Hepatocyte (in vitro differentiated cells): Measurements from ENCODE around the gene GRIN2D. TPM values are rescaled to one million over a fixed set of nuclear protein-coding genes. Genes with fewer than 3 reads are reported as not detected.
A peak's percentile ranks its signal among the peaks of the same experiment; 100 is the strongest.

Source experiments
- DNase-seq: peaks from one replicate; pipeline ENCODE4 v3.0.0-alpha.2; 2016; ENCODE audit warnings: low spot score
- H2AFZ ChIP-seq: fragments of 200-600 bp; sonication (generic); 2 replicates; pipeline ENCODE4 v1.6.0; 2016; ENCODE audit warnings: antibody characterized with exemption, mild to moderate bottlenecking
- H3K27ac ChIP-seq: fragments of 200-600 bp; sonication (generic); 2 replicates; pipeline ENCODE4 v1.5.1; 2016; ENCODE audit warnings: mild to moderate bottlenecking
- H3K27me3 ChIP-seq: fragments of 200-600 bp; sonication (generic); 2 replicates; pipeline ENCODE4 v1.6.1; 2016
- H3K36me3 ChIP-seq: fragments of 200-600 bp; sonication (generic); replicated peaks from 2 replicates; pipeline ENCODE4 v1.5.1; 2016; ENCODE audit warnings: low read depth; ENCODE audit not compliant: insufficient read depth
- H3K4me1 ChIP-seq: fragments of 200-600 bp; sonication (generic); 2 replicates; pipeline ENCODE4 v1.5.1; 2016; ENCODE audit warnings: mild to moderate bottlenecking, moderate library complexity; ENCODE audit not compliant: insufficient read depth
- H3K4me2 ChIP-seq: fragments of 200-600 bp; sonication (generic); 2 replicates; pipeline ENCODE4 v1.6.0; 2016
- H3K4me3 ChIP-seq: fragments of 200-600 bp; sonication (generic); 2 replicates; pipeline ENCODE4 v1.5.1; 2016; ENCODE audit warnings: mild to moderate bottlenecking
- H3K79me2 ChIP-seq: fragments of 200-600 bp; sonication (generic); 2 replicates; pipeline ENCODE4 v1.6.0; 2017; ENCODE audit warnings: mild to moderate bottlenecking
- H3K9me2 ChIP-seq: fragments of 200-600 bp; sonication (generic); replicated peaks from 2 replicates; pipeline ENCODE4 v1.6.0; 2017; ENCODE audit warnings: mild to moderate bottlenecking; ENCODE audit not compliant: insufficient read depth
- H3K9me3 ChIP-seq: fragments of 200-600 bp; sonication (generic); 2 replicates; pipeline ENCODE4 v1.5.1; 2016; ENCODE audit warnings: low read depth, mild to moderate bottlenecking
- H4K20me1 ChIP-seq: fragments of 200-600 bp; sonication (generic); 2 replicates; pipeline ENCODE4 v1.6.0; 2016; ENCODE audit warnings: mild to moderate bottlenecking; ENCODE audit not compliant: insufficient read depth, poor library complexity, severe bottlenecking
- EZH2 ChIP-seq: fragments of 200-600 bp; sonication (generic); IDR thresholded peaks from 2 replicates; pipeline ENCODE4 v1.6.1; 2016; ENCODE audit warnings: antibody characterized with exemption, mild to moderate bottlenecking, borderline replicate concordance
- EZH2phosphoT487 ChIP-seq: fragments of 200-600 bp; sonication (generic); IDR thresholded peaks from one replicate; pipeline ENCODE4 v1.6.1; 2018; ENCODE audit warnings: antibody characterized with exemption, mild to moderate bottlenecking, low read depth, moderate library complexity; ENCODE audit not compliant: unreplicated experiment, severe bottlenecking
- WGBS: methylation state at CpG from one replicate; pipeline ENCODE4 v1.1.6; 2016; ENCODE audit warnings: low lambda C conversion rate; ENCODE audit errors: missing lambda C conversion rate; 5-methylcytosine and 5-hydroxymethylcytosine counted together
- polyA plus RNA-seq: library from polyadenylated mRNA; unstranded; fragments of >200 nt; fragmentation: Nextera tagmentation; extraction: Ambion mirVana; gene quantifications from 2 replicates; pipeline ENCODE4 v1.2.1, GENCODE V29; 2016
- total RNA-seq: library from RNA; depleted of rRNA; stranded (reverse); fragments of >200 nt; gene quantifications from 2 replicates; pipeline ENCODE4 v1.2.3, GENCODE V29; 2014
- TF ChIP-seq, protein P1 (sequence below): fragments of 200-600 bp; sonication (generic); IDR thresholded peaks from 2 replicates; pipeline ENCODE4 v1.5.1; 2016; ENCODE audit warnings: antibody characterized with exemption, mild to moderate bottlenecking; ENCODE audit not compliant: poor library complexity

GRIN2D gene
- total and polyA plus RNA-seq, 2 experiments from 2014 or later = 1.00 to 2.1 TPM

DNA sequence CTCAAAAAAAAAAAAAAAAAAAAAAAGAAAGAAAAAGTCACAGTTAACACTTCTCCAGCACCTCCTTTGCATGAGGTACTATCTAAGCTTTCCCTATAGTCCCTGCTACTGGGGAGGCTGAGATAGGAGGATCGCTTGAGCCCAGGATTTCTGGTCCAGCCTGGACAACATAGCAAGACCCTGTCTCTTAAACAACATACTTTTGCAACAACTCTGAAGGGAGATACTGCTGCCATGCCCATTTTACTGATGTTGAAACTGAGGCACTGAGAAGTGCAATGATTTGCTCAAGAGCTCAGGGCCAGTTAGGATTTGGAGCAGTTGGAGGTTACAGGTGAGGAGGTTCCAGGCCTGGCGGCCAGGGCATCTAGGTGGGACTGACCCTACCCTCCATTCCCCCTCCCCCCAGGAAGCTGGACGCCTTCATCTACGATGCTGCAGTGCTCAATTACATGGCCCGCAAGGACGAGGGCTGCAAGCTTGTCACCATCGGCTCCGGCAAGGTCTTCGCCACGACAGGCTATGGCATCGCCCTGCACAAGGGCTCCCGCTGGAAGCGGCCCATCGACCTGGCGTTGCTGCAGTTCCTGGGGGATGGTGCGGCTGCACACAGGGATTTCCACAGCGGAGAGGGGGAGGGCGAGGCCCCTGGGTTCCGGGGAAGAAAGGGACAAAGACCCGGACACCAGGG, 48.0 kb downstream of the GRIN2D start:
- Histone ChIP-seq H4K20me1 (no peaks in the 10 kb centered on the region), H3K4me2 (no peak overlapping the region), H3K4me1 (peaks cover 7% of the 10 kb centered on the region), H3K27ac (no peak overlapping the region), H3K27me3 (peaks cover 7% of the 10 kb centered on the region), H2AFZ (no peak overlapping the region), H3K9me2 (no peaks in the 10 kb centered on the region), H3K79me2 (peaks cover 4% of the 10 kb centered on the region), H3K4me3 (no peak overlapping the region), H3K36me3 (no peaks in the 10 kb centered on the region), H3K9me3 (no peaks in the 10 kb centered on the region)
- WGBS = 92% methylated on average over 19 of the region's 20 CpGs
- TF ChIP-seq EZH2phosphoT487 = no peak
- TF ChIP-seq, protein P1, sequence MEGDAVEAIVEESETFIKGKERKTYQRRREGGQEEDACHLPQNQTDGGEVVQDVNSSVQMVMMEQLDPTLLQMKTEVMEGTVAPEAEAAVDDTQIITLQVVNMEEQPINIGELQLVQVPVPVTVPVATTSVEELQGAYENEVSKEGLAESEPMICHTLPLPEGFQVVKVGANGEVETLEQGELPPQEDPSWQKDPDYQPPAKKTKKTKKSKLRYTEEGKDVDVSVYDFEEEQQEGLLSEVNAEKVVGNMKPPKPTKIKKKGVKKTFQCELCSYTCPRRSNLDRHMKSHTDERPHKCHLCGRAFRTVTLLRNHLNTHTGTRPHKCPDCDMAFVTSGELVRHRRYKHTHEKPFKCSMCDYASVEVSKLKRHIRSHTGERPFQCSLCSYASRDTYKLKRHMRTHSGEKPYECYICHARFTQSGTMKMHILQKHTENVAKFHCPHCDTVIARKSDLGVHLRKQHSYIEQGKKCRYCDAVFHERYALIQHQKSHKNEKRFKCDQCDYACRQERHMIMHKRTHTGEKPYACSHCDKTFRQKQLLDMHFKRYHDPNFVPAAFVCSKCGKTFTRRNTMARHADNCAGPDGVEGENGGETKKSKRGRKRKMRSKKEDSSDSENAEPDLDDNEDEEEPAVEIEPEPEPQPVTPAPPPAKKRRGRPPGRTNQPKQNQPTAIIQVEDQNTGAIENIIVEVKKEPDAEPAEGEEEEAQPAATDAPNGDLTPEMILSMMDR = no peak
- TF ChIP-seq EZH2 = no peak
- DNase-seq = no peak

DNA sequence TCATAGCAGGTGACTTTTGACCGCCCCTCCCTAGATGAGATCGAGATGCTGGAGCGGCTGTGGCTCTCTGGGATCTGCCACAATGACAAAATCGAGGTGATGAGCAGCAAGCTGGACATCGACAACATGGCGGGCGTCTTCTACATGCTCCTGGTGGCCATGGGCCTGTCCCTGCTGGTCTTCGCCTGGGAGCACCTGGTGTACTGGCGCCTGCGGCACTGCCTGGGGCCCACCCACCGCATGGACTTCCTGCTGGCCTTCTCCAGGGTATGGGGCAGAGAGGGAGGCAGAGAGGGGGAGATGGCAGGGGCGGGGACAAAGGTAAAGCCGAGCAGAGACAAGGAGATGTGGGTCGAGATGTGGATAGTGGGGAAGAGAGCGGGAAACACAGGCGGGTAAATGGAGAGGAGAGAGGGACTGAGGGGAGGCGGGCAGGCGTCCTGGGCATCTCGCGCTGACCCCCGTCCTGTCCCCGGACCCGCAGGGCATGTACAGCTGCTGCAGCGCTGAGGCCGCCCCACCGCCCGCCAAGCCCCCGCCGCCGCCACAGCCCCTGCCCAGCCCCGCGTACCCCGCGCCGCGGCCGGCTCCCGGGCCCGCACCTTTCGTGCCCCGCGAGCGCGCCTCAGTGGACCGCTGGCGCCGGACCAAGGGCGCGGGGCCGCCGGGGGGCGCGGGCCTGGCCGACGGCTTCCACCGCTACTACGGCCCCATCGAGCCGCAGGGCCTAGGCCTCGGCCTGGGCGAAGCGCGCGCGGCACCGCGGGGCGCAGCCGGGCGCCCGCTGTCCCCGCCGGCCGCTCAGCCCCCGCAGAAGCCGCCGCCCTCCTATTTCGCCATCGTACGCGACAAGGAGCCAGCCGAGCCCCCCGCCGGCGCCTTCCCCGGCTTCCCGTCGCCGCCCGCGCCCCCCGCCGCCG, 48.9 kb downstream of the GRIN2D start:
- Histone ChIP-seq H3K27ac (no peak overlapping the region), H3K4me2 (no peak overlapping the region), H3K9me3 (no peaks in the 10 kb centered on the region), H3K27me3 (peaks cover 7% of the 10 kb centered on the region), H4K20me1 (no peaks in the 10 kb centered on the region), H2AFZ (no peak overlapping the region), H3K9me2 (no peaks in the 10 kb centered on the region), H3K79me2 (peaks cover 9% of the 10 kb centered on the region), H3K4me3 (no peak overlapping the region), H3K4me1 (peaks cover 7% of the 10 kb centered on the region), H3K36me3 (no peaks in the 10 kb centered on the region)
- TF ChIP-seq, protein P1 = no peak
- TF ChIP-seq EZH2phosphoT487 = no peak
- no peak for TF ChIP-seq EZH2
- no peak for DNase-seq
- WGBS = 91% methylated on average over 33 of the region's 94 CpGs

DNA sequence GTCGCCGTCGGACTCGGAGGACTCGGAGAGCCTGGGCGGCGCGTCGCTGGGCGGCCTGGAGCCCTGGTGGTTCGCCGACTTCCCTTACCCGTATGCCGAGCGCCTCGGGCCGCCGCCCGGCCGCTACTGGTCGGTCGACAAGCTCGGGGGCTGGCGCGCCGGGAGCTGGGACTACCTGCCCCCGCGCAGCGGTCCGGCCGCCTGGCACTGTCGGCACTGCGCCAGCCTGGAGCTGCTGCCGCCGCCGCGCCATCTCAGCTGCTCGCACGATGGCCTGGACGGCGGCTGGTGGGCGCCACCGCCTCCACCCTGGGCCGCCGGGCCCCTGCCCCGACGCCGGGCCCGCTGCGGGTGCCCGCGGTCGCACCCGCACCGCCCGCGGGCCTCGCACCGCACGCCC, 49.8 kb downstream of the GRIN2D start:
- H2AFZ ChIP-seq = no peak overlapping the region
- peaks cover 14% of the 10 kb centered on the region for H3K79me2 ChIP-seq
- H3K4me3 ChIP-seq = no peak overlapping the region
- DNase-seq = no peak
- H4K20me1 ChIP-seq = no peaks in the 10 kb centered on the region
- H3K27me3 ChIP-seq = peaks cover 7% of the 10 kb centered on the region
- H3K4me2 ChIP-seq = peak overlapping the region; percentile 49
- no peaks in the 10 kb centered on the region for H3K9me2 ChIP-seq
- TF ChIP-seq EZH2 (no peak), EZH2phosphoT487 (no peak)
- no peak overlapping the region for H3K27ac ChIP-seq
- peaks cover 7% of the 10 kb centered on the region for H3K4me1 ChIP-seq
- 70% methylated on average over 30 of the region's 60 CpGs for WGBS
- H3K36me3 ChIP-seq = no peaks in the 10 kb centered on the region
- H3K9me3 ChIP-seq = no peaks in the 10 kb centered on the region

Other genes with a start within 250 kb of the GRIN2D start
- 19.6 and 23.8 TPM in 2 replicates for gene LIG1, start 223.3 kb upstream of the GRIN2D start, total RNA-seq
- gene LIG1, start 223.3 kb upstream of the GRIN2D start, polyA plus RNA-seq = 28.4 and 29.8 TPM in 2 replicates
- 0.73 and 1.2 TPM in 2 replicates for gene ZSWIM9, start 223.0 kb upstream of the GRIN2D start, total RNA-seq
- gene ZSWIM9, start 223.0 kb upstream of the GRIN2D start, polyA plus RNA-seq = 1.5 and 2.1 TPM in 2 replicates
- gene CARD8, start 137.8 kb upstream of the GRIN2D start, total RNA-seq = 17.0 and 18.8 TPM in 2 replicates
- 7.6 and 10.3 TPM in 2 replicates for gene CARD8, start 137.8 kb upstream of the GRIN2D start, polyA plus RNA-seq
- 0.84 and 0.90 TPM in 2 replicates for gene ZNF114, start 123.6 kb upstream of the GRIN2D start, total RNA-seq
- 1.6 and 3.0 TPM in 2 replicates for gene ZNF114, start 123.6 kb upstream of the GRIN2D start, polyA plus RNA-seq
- 68.4 and 80.1 TPM in 2 replicates for gene EMP3, start 68.1 kb upstream of the GRIN2D start, total RNA-seq
- gene EMP3, start 68.1 kb upstream of the GRIN2D start, polyA plus RNA-seq = 379 and 381 TPM in 2 replicates
- gene TMEM143, start 29.7 kb upstream of the GRIN2D start, total RNA-seq = 5.3 and 5.9 TPM in 2 replicates
- 11.2 and 20.8 TPM in 2 replicates for gene TMEM143, start 29.7 kb upstream of the GRIN2D start, polyA plus RNA-seq
- not detected in 2 replicates for gene SYNGR4, start 29.3 kb upstream of the GRIN2D start, total RNA-seq
- gene SYNGR4, start 29.3 kb upstream of the GRIN2D start, polyA plus RNA-seq = 0.51 and 1.3 TPM in 2 replicates
- 164 and 179 TPM in 2 replicates for gene KDELR1, start 2.1 kb upstream of the GRIN2D start, total RNA-seq
- 278 and 288 TPM in 2 replicates for gene KDELR1, start 2.1 kb upstream of the GRIN2D start, polyA plus RNA-seq
- 25.2 and 25.9 TPM in 2 replicates for gene GRWD1, start 52.3 kb downstream of the GRIN2D start, total RNA-seq
- gene GRWD1, start 52.3 kb downstream of the GRIN2D start, polyA plus RNA-seq = 33.1 and 36.6 TPM in 2 replicates
- gene KCNJ14, start 61.9 kb downstream of the GRIN2D start, total RNA-seq = 0.12 and 0.70 TPM in 2 replicates
- gene KCNJ14, start 61.9 kb downstream of the GRIN2D start, polyA plus RNA-seq = 0.32 and 1.1 TPM in 2 replicates
- 63.1 and 69.6 TPM in 2 replicates for gene CYTH2, start 75.7 kb downstream of the GRIN2D start, total RNA-seq
- 80.1 and 106 TPM in 2 replicates for gene CYTH2, start 75.7 kb downstream of the GRIN2D start, polyA plus RNA-seq
- gene LMTK3, start 118.2 kb downstream of the GRIN2D start, total RNA-seq = 2.1 and 3.7 TPM in 2 replicates
- gene LMTK3, start 118.2 kb downstream of the GRIN2D start, polyA plus RNA-seq = 1.3 and 2.1 TPM in 2 replicates
- gene SULT2B1, start 158.5 kb downstream of the GRIN2D start, total RNA-seq = not detected in 2 replicates
- gene SULT2B1, start 158.5 kb downstream of the GRIN2D start, polyA plus RNA-seq = 0.43 and 0.79 TPM in 2 replicates
- not detected in 2 replicates for gene SPACA4, start 213.1 kb downstream of the GRIN2D start, total RNA-seq
- 0.30 TPM in 1 of 2 replicates, not detected in the other for gene SPACA4, start 213.1 kb downstream of the GRIN2D start, polyA plus RNA-seq
- gene FAM83E, start 221.4 kb downstream of the GRIN2D start, total RNA-seq = 13.8 and 22.2 TPM in 2 replicates
- gene FAM83E, start 221.4 kb downstream of the GRIN2D start, polyA plus RNA-seq = 12.4 and 16.1 TPM in 2 replicates
- 1,372 and 1,462 TPM in 2 replicates for gene RPL18, start 225.5 kb downstream of the GRIN2D start, total RNA-seq
- gene RPL18, start 225.5 kb downstream of the GRIN2D start, polyA plus RNA-seq = 616 and 623 TPM in 2 replicates
- 45.2 and 56.7 TPM in 2 replicates for gene SPHK2, start 225.8 kb downstream of the GRIN2D start, total RNA-seq
- 39.4 and 48.2 TPM in 2 replicates for gene SPHK2, start 225.8 kb downstream of the GRIN2D start, polyA plus RNA-seq
- 3.9 and 5.4 TPM in 2 replicates for gene DBP, start 243.7 kb downstream of the GRIN2D start, total RNA-seq
- 11.8 and 20.4 TPM in 2 replicates for gene DBP, start 243.7 kb downstream of the GRIN2D start, polyA plus RNA-seq